GM06990 (cell line): ENCODE results near the gene BRD8.
A peak's percentile ranks its signal among the peaks of the same experiment; 100 is the strongest.

Experiments used
- DNase-seq: peaks from one replicate; pipeline ENCODE4 v3.0.0-alpha.2; 2011; ENCODE audit not compliant: insufficient read length; ENCODE audit errors: extremely low read depth
- H3K27me3 ChIP-seq: replicated peaks from 2 replicates; pipeline ENCODE4 v1.6.0; 2011; ENCODE audit warnings: low read length; ENCODE audit not compliant: control insufficient read depth, insufficient read depth
- H3K36me3 ChIP-seq: 2 replicates; pipeline ENCODE4 v1.5.1; 2011; ENCODE audit warnings: low read length; ENCODE audit not compliant: control insufficient read depth, insufficient read depth
- H3K4me3 ChIP-seq: replicated peaks from 2 replicates; pipeline ENCODE4 v1.5.1; 2011; ENCODE audit warnings: low read depth, mild to moderate bottlenecking, control low read depth, low read length
- TF ChIP-seq, protein P1 (sequence below): IDR thresholded peaks from 2 replicates; pipeline ENCODE4 v1.5.1; 2011; ENCODE audit warnings: low read length, control low read depth, mild to moderate bottlenecking, inconsistent platforms; ENCODE audit not compliant: insufficient read depth, poor library complexity, severe bottlenecking

BRD8 gene

DNA sequence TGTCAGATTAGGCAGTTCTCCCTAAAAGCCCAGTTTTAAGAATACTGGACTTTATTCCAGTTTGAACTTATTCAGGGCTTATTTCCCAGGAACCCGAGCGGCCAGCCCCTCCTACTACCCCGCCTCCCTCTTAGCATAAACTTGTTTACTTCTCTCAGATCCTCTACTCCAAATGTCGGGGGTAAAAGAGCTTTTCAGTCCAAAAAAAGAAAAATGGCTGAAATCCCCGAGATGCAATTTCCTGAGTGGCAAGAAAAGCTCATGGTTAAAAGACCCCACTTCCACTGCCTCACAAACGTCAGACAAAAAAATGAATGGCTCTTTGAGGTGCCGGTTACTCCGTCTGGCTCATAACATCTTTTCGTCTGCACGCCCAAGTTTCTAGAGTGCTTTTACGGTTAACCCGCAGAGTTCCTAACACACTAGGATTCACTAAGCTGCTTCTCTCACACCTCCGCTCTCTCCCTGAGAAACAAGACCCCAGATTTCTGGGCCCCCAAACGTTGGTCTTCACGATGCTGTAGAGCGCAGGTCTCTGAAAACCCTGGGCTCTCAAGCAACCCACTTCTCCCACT is 402 bp downstream of the BRD8 start:
- no peak for DNase-seq
- Histone ChIP-seq H3K27me3 (no peaks in the 10 kb centered on the region), H3K4me3 (peak overlapping the region; percentile 88), H3K36me3 (peaks cover 19% of the 10 kb centered on the region)
- TF ChIP-seq, protein P1, sequence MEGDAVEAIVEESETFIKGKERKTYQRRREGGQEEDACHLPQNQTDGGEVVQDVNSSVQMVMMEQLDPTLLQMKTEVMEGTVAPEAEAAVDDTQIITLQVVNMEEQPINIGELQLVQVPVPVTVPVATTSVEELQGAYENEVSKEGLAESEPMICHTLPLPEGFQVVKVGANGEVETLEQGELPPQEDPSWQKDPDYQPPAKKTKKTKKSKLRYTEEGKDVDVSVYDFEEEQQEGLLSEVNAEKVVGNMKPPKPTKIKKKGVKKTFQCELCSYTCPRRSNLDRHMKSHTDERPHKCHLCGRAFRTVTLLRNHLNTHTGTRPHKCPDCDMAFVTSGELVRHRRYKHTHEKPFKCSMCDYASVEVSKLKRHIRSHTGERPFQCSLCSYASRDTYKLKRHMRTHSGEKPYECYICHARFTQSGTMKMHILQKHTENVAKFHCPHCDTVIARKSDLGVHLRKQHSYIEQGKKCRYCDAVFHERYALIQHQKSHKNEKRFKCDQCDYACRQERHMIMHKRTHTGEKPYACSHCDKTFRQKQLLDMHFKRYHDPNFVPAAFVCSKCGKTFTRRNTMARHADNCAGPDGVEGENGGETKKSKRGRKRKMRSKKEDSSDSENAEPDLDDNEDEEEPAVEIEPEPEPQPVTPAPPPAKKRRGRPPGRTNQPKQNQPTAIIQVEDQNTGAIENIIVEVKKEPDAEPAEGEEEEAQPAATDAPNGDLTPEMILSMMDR, result no peak

DNA sequence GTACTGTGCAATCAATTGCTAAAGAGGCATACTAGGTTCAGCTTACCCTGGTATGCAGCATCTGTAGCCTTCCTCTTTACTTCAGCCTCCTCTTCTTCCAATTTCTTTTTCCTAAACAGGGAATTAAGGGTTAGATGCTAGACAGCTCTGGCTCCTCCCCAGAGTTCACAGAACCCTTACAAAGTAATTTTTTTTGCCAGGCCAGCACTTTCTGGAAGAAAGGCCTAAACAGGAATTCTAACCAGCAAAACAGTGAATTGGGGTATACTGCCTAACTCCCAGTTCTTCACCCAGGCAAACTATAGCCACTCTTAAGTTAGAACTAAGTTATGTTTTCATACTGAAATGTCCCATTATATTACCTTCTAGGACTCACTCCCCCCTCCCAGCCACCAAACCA is 8.1 kb downstream of the BRD8 start:
- H3K36me3 ChIP-seq, result peaks cover 23% of the 10 kb centered on the region
- DNase-seq, result no peak
- H3K27me3 ChIP-seq, result no peaks in the 10 kb centered on the region
- no peak overlapping the region for H3K4me3 ChIP-seq
- TF ChIP-seq, protein P1, result no peak

- no peak overlapping the region for H3K4me3 ChIP-seq
- no peaks in the 10 kb centered on the region for H3K27me3 ChIP-seq
- TF ChIP-seq, protein P1, result no peak
- H3K36me3 ChIP-seq, result peaks cover 32% of the 10 kb centered on the region
- no peak for DNase-seq
These were observed 9.3 kb downstream of the BRD8 start for GRCh38 chr5:138169124-138169523.

DNA sequence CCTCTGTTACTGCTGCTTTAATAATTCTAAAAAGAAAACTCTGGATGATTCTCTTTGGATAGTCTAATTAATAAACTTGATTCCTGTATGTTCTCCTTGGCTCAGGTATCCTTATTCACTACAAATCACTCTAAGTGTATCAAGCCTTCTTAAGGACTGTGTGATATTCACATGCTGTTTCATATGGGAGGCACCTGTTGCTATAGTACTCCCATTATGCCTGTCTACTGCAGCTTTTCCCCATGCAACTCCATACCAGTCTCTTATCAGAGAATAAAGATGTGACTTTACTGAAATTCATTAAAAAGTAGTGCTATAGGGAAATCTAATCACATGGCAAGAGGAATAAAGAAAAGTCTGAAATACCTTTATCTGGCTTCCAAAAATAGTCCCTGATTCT is 14.7 kb downstream of the BRD8 start:
- TF ChIP-seq, protein P1, result no peak
- Histone ChIP-seq H3K36me3 (peaks cover 40% of the 10 kb centered on the region), H3K4me3 (no peak overlapping the region), H3K27me3 (no peaks in the 10 kb centered on the region)
- DNase-seq, result no peak

DNA sequence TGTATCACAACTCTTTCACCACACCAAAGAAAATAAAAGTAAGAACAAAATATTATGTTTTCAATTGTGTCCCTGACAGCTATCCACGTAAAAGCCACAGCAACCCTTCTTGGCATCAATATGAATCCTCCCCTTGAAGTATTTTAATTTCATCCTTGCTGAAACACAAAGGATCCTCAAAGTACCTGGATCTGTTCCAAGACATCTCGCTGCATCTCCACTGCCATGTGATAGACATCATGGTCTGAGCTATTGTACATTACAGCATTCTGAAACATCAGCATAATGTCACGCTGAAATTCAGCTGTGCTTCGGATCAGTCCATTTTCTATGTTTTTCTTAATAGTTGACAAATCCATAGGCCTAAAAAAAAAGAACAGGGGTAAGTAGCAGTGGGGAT is 17.7 kb downstream of the BRD8 start:
- TF ChIP-seq, protein P1, result no peak
- Histone ChIP-seq H3K4me3 (no peak overlapping the region), H3K36me3 (peaks cover 34% of the 10 kb centered on the region), H3K27me3 (no peaks in the 10 kb centered on the region)
- DNase-seq, result no peak

- Histone ChIP-seq H3K36me3 (peaks cover 27% of the 10 kb centered on the region), H3K27me3 (no peaks in the 10 kb centered on the region), H3K4me3 (no peak overlapping the region)
- no peak for DNase-seq
- TF ChIP-seq, protein P1, result no peak
These were observed 18.8 kb downstream of the BRD8 start for GRCh38 chr5:138159666-138160065.
